Type B pancreatic cell (in vitro differentiated cells): Measurements from ENCODE around the gene COPZ2. TPM values are rescaled to one million over a fixed set of nuclear protein-coding genes. Genes with fewer than 3 reads are reported as not detected.
A peak's percentile ranks its signal among the peaks of the same experiment; 100 is the strongest.
"Not testable (repeated sequence)": the region's sequence is repeated elsewhere in the genome, so short reads cannot be mapped to it uniquely, and the experiment has no call there.

Experiments used
- DNase-seq: peaks from one replicate; pipeline ENCODE4 v3.0.0; 2021; ENCODE audit warnings: mixed read lengths; ENCODE audit not compliant: unreplicated experiment; ENCODE audit errors: extremely low spot score
- H3K27ac Mint-ChIP-seq: 2 replicates; pipeline ENCODE4 v1.8.0; 2021; ENCODE audit warnings: mild to moderate bottlenecking, mixed read lengths
- H3K27me3 Mint-ChIP-seq: 2 replicates; pipeline ENCODE4 v1.8.0; 2021; ENCODE audit warnings: mixed read lengths
- H3K36me3 Mint-ChIP-seq: 2 replicates; pipeline ENCODE4 v1.8.0; 2021; ENCODE audit warnings: mixed read lengths
- H3K4me1 Mint-ChIP-seq: one replicate; pipeline ENCODE4 v1.8.0; 2021; ENCODE audit warnings: mixed read lengths; ENCODE audit not compliant: unreplicated experiment
- H3K4me3 Mint-ChIP-seq: 2 replicates; pipeline ENCODE4 v1.8.0; 2021; ENCODE audit warnings: mild to moderate bottlenecking, mixed read lengths
- H3K9me3 Mint-ChIP-seq: 2 replicates; pipeline ENCODE4 v1.8.0; 2021; ENCODE audit warnings: mixed read lengths
- total RNA-seq: library from RNA; stranded (reverse); gene quantifications from 2 replicates; pipeline ENCODE4 v1.2.1, GENCODE V29; 2021; ENCODE audit warnings: low replicate concordance
- TF ChIP-seq, protein P1 (sequence below): fragments of 200-600 bp; sonication (generic); conservative IDR thresholded peaks from 2 replicates; pipeline ENCODE4 v1.5.0; 2021; ENCODE audit warnings: antibody characterized with exemption, mild to moderate bottlenecking

COPZ2 gene
- total RNA-seq, 1 donor from 2014 or later = 5.7 TPM

DNA sequence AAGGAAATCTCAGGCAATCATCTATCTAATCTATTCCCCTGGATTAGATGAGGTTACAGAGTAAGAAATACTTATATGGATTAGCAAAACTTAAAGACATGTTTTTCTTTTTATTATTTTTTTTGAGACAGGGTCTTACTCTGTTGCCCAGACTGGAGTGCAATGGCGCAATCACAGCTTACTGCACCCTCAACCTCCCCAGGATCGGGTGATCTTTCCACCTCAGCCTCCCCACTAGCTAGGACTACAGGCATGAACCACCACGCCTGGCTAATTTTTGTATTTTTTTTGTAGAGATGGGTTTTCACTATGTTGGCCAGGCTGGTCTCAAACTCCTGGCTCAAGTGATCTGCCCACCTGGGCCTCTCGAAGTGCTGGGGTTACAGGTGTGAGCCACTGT is 7.3 kb upstream of the COPZ2 start:
- Mint-ChIP-seq H3K4me1 (peaks cover 29% of the 10 kb centered on the region), H3K27me3 (peaks cover 6% of the 10 kb centered on the region), H3K9me3 (no peaks in the 10 kb centered on the region), H3K36me3 (peaks cover 3% of the 10 kb centered on the region), H3K4me3 (no peak overlapping the region), H3K27ac (no peak overlapping the region)
- TF ChIP-seq, protein P1, sequence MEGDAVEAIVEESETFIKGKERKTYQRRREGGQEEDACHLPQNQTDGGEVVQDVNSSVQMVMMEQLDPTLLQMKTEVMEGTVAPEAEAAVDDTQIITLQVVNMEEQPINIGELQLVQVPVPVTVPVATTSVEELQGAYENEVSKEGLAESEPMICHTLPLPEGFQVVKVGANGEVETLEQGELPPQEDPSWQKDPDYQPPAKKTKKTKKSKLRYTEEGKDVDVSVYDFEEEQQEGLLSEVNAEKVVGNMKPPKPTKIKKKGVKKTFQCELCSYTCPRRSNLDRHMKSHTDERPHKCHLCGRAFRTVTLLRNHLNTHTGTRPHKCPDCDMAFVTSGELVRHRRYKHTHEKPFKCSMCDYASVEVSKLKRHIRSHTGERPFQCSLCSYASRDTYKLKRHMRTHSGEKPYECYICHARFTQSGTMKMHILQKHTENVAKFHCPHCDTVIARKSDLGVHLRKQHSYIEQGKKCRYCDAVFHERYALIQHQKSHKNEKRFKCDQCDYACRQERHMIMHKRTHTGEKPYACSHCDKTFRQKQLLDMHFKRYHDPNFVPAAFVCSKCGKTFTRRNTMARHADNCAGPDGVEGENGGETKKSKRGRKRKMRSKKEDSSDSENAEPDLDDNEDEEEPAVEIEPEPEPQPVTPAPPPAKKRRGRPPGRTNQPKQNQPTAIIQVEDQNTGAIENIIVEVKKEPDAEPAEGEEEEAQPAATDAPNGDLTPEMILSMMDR = no peak
- no peak for DNase-seq

DNA sequence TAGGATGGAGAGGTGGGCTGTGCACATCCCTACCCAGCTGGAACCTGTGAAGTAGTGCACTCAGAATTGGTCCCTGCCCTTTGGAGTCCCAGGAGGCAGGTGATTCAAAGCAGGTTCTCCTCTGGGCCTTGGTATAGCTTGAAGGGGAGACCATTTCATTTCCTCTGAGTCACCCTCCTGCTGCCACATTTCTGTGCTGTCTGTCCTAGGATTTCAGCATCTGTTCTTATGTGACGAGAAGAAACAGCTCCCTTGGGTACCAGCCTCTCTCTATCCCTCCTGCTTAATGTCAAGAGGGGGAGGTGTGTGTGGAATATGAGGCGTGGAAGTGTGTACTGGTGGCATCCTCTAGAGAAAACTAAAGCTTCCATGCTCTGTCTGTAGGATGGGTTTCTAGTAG is 5.6 kb upstream of the COPZ2 start:
- Mint-ChIP-seq H3K4me1 (peaks cover 24% of the 10 kb centered on the region), H3K9me3 (no peaks in the 10 kb centered on the region), H3K4me3 (no peak overlapping the region), H3K36me3 (peaks cover 3% of the 10 kb centered on the region), H3K27ac (no peak overlapping the region), H3K27me3 (peaks cover 20% of the 10 kb centered on the region)
- TF ChIP-seq, protein P1 = no peak
- DNase-seq = no peak

DNA sequence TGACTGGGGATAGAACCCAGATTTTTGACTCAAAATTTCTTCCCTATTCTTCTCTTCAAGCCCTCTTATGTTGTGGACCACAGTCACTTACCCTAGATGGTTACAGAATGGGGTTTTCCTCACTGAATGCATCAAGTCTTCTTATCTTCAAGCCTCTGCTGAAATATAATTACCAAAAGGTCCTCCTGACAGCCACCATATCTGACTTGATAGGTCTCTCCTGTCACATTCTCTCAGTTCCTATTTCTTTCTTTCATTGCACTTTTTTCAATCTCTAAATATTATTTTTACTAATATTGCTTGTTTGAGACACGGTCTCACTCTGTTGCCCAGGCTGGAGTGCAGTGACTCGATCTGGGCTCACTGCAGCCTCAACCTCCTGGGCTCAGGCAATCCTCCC is 1.1 kb upstream of the COPZ2 start:
- Mint-ChIP-seq H3K36me3 (peaks cover 2% of the 10 kb centered on the region), H3K27me3 (peaks cover 46% of the 10 kb centered on the region), H3K4me1 (peaks cover 4% of the 10 kb centered on the region), H3K9me3 (no peaks in the 10 kb centered on the region), H3K27ac (no peak overlapping the region), H3K4me3 (peak overlapping the region; percentile 91)
- DNase-seq = no peak
- TF ChIP-seq, protein P1 = no peak

DNA sequence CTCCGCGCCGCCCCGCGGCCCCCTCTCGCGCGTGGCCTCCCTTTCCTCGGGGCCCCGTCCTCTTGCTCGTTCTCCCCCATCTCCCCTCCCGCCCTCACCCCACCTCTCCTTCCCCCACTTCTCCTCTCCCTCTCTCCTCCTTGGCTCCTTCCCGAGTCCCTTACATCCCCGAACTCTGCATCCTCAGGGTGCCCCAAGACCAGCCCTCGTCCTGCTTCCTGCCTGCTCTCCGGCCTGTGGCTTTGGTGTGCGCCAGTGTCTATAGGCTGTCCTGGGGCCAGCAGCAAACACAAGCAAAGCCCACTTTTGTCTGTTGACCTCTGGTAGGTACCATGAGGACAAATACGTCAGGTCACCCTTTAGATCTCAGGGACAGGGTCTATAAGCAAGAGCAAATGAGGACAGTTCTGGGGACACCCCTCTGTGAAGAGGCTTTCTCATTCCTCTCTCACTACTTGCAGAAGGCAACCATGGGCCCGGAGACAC is 284 bp upstream of the COPZ2 start:
- Mint-ChIP-seq H3K27ac (peak overlapping the region; percentile 21), H3K27me3 (peaks cover 54% of the 10 kb centered on the region), H3K4me1 (no peaks in the 10 kb centered on the region), H3K36me3 (no peaks in the 10 kb centered on the region), H3K9me3 (no peaks in the 10 kb centered on the region), H3K4me3 (peak overlapping the region; percentile 91)
- TF ChIP-seq, protein P1 = no peak
- DNase-seq = no peak

DNA sequence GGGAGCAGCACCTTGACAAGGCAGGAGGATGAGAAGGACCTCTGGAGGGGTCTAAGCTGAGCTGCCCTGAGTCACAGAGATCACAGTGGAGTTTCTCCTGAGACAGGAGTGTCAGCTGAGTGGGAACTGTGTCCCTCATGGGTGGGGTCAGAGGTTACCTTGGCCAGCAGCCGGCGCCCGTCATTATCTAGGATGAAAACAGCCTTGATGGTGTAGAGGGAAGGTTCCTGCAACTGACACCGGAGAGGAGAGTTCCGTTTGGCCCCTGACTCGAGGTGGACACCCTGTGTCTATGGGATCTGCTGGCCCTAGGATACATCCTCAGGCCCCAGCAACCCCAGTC is 933 bp downstream of the COPZ2 start:
- H3K4me3 Mint-ChIP-seq = peak overlapping the region; percentile 82
- no peak for DNase-seq
- H3K9me3 Mint-ChIP-seq = no peaks in the 10 kb centered on the region
- no peaks in the 10 kb centered on the region for H3K4me1 Mint-ChIP-seq
- H3K27me3 Mint-ChIP-seq = peaks cover 61% of the 10 kb centered on the region
- TF ChIP-seq, protein P1 = no peak
- no peaks in the 10 kb centered on the region for H3K36me3 Mint-ChIP-seq
- H3K27ac Mint-ChIP-seq = no peak overlapping the region

DNA sequence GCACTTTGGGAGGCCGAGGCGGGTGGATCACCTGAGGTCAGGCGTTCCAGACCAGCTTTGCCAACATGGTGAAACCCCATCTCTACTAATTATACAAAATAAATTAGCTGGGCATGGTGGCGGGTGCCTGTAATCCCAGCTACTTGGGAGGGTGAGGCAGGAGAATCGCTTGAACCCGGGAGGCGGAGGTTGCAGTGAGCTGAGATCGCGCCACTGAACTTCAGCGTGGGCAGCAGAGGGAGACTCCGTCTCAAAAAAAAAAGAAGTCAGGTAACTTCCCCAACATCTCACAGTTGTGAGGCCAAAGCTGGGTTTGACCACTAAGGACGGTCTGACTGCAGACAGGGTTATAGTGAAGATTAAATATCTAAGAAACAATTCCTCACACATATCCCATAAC is 2.9 kb downstream of the COPZ2 start:
- not testable (repeated sequence) for H3K4me3 Mint-ChIP-seq, H3K4me1 Mint-ChIP-seq, H3K36me3 Mint-ChIP-seq, DNase-seq, H3K27ac Mint-ChIP-seq, H3K9me3 Mint-ChIP-seq
- peaks cover 68% of the 10 kb centered on the region for H3K27me3 Mint-ChIP-seq
